ENCODE data around the gene NR2F1-AS1. TPM values are rescaled to one million over a fixed set of nuclear protein-coding genes. Genes with fewer than 3 reads are reported as not detected.

The NR2F1-AS1 gene
- polyA plus RNA-seq, 3 donors, result not detected

- H3K27me3 Mint-ChIP-seq (ENCODE audit: low read depth in 3 of 3), result peaks cover 35 to 76% (median 36%) of the 10 kb centered on the region in 3 donors
- Histone ChIP-seq H3K9me3 (replicated peaks in 1 of 2; ENCODE audit: control insufficient read depth in 1 of 2, insufficient read depth in 1 of 2, low read length in 2 of 2) (peaks cover 0 to 65% of the 10 kb centered on the region in 2 donors), H2AFZ (ENCODE audit: insufficient read depth, low read depth, low read length, poor library complexity, severe bottlenecking) (no peak overlapping the region), H3K36me3 (replicated peaks in 1 of 2; ENCODE audit: control insufficient read depth in 1 of 2, insufficient read depth in 2 of 2, low read length in 2 of 2) (no peaks in the 10 kb centered on the region), H3K4me3 (replicated peaks in 1 of 3; ENCODE audit: low read depth in 2 of 3, low read length in 3 of 3) (no peak overlapping the region), H4K20me1 (ENCODE audit: insufficient read depth, low read length) (no peaks in the 10 kb centered on the region), H3K27me3 (ENCODE audit: control insufficient read depth in 2 of 2, insufficient read depth in 2 of 2, low read length in 2 of 2) (peaks cover 87 to 100% of the 10 kb centered on the region in 2 donors), H3K27ac (ENCODE audit: low read depth in 1 of 2, low read length in 2 of 2) (no peak overlapping the region), H3K9ac (ENCODE audit: insufficient read depth, low read length, poor library complexity, severe bottlenecking) (no peak overlapping the region), H3K79me2 (ENCODE audit: insufficient read depth, low read length) (no peaks in the 10 kb centered on the region), H3K4me2 (replicated peaks; ENCODE audit: extremely low read depth, low read length, poor library complexity, severe bottlenecking) (no peak overlapping the region), H3K4me1 (ENCODE audit: control insufficient read depth in 1 of 2, insufficient read depth in 2 of 2, low read length in 2 of 2) (peaks cover 23 to 40% of the 10 kb centered on the region in 2 donors)
- intact Hi-C loops (cut with micrococcal nuclease), result no loop called here
- DNase-seq, result no peak
- peaks cover 0 to 11% of the 10 kb centered on the region in 2 donors for H3K36me3 Mint-ChIP-seq
- peak overlapping the region in 1 of 2 donors; percentile 81 for H3K4me3 Mint-ChIP-seq
- TF ChIP-seq CTCF (IDR thresholded peaks at IDR 0.05), result no peak
- H3K4me1 Mint-ChIP-seq, result peaks cover 30% of the 10 kb centered on the region
- H3K9me3 Mint-ChIP-seq, result peaks cover 0 to 23% (median 11%) of the 10 kb centered on the region in 7 donors
- 3% methylated on average over 14 of the region's 25 CpGs for WGBS (ENCODE audit: insufficient coverage)
- H3K27ac Mint-ChIP-seq, result no peak overlapping the region
These were observed 2.9 kb downstream of the NR2F1-AS1 start for GRCh38 chr5:93577854-93578812.

GRCh38 chr5:93576994-93577853 is 3.8 kb downstream of the NR2F1-AS1 start:
- no peaks in the 10 kb centered on the region for H3K79me2 ChIP-seq (ENCODE audit: insufficient read depth, low read length)
- peaks cover 0 to 65% of the 10 kb centered on the region in 2 donors for H3K9me3 ChIP-seq (replicated peaks in 1 of 2; ENCODE audit: control insufficient read depth in 1 of 2, insufficient read depth in 1 of 2, low read length in 2 of 2)
- 3% methylated on average over 5 of the region's 9 CpGs for WGBS (ENCODE audit: insufficient coverage)
- no peak for TF ChIP-seq CTCF (IDR thresholded peaks at IDR 0.05)
- H3K27me3 Mint-ChIP-seq (ENCODE audit: low read depth in 3 of 3), result peaks cover 44 to 85% (median 45%) of the 10 kb centered on the region in 3 donors
- no peak overlapping the region for H3K4me2 ChIP-seq (replicated peaks; ENCODE audit: extremely low read depth, low read length, poor library complexity, severe bottlenecking)
- peaks cover 30% of the 10 kb centered on the region for H3K4me1 Mint-ChIP-seq
- no peak for DNase-seq
- H3K27ac ChIP-seq (ENCODE audit: low read depth in 1 of 2, low read length in 2 of 2), result no peak overlapping the region
- H2AFZ ChIP-seq (ENCODE audit: insufficient read depth, low read depth, low read length, poor library complexity, severe bottlenecking), result no peak overlapping the region
- no peaks in the 10 kb centered on the region for H3K36me3 ChIP-seq (replicated peaks in 1 of 2; ENCODE audit: control insufficient read depth in 1 of 2, insufficient read depth in 2 of 2, low read length in 2 of 2)
- peaks cover 0 to 13% of the 10 kb centered on the region in 2 donors for H3K36me3 Mint-ChIP-seq
- H3K9me3 Mint-ChIP-seq, result peaks cover 0 to 23% (median 11%) of the 10 kb centered on the region in 7 donors
- H4K20me1 ChIP-seq (ENCODE audit: insufficient read depth, low read length), result no peaks in the 10 kb centered on the region
- H3K4me3 Mint-ChIP-seq, result peak overlapping the region in 1 of 2 donors; percentile 81
- peaks cover 23 to 34% of the 10 kb centered on the region in 2 donors for H3K4me1 ChIP-seq (ENCODE audit: control insufficient read depth in 1 of 2, insufficient read depth in 2 of 2, low read length in 2 of 2)
- no peak overlapping the region for H3K4me3 ChIP-seq (replicated peaks in 1 of 3; ENCODE audit: low read depth in 2 of 3, low read length in 3 of 3)
- no peak overlapping the region for H3K27ac Mint-ChIP-seq
- no peak overlapping the region for H3K9ac ChIP-seq (ENCODE audit: insufficient read depth, low read length, poor library complexity, severe bottlenecking)
- intact Hi-C loops (cut with micrococcal nuclease), result no loop called here
- peaks cover 86 to 100% of the 10 kb centered on the region in 2 donors for H3K27me3 ChIP-seq (ENCODE audit: control insufficient read depth in 2 of 2, insufficient read depth in 2 of 2, low read length in 2 of 2)
